IMR-90 (cell line): ENCODE measurements around the gene TEX36. TPM values are rescaled to one million over a fixed set of nuclear protein-coding genes. Genes with fewer than 3 reads are reported as not detected.
"Not testable (repeated sequence)": the region's sequence is repeated elsewhere in the genome, so short reads cannot be mapped to it uniquely, and the experiment has no call there.

Experiments used
- ATAC-seq: fragments of 200-7000 bp; cut with Tn5 transposase; 2 replicates; pipeline ENCODE4 v1.9.1; 2020; ENCODE audit warnings: low read depth, mild to moderate bottlenecking, moderate library complexity
- BruUV-seq: library from RNA; stranded (reverse); fragments of 400-500 nt; replicated peaks from 2 replicates; lab custom pipeline; 2021; lab: Mats Ljungman, UMichigan
- CTCF ChIA-PET: fragments of 300-600 bp; formaldehyde crosslinking; extraction: SDS; loops from one replicate; lab custom pipeline; 2021; ENCODE audit warnings: antibody characterized with exemption; lab: Yijun Ruan, JAX
- POLR2A ChIA-PET: fragments of 300-600 bp; sonication (Branson Sonifier 250); formaldehyde crosslinking; loops from one replicate; lab custom pipeline; 2022; ENCODE audit warnings: antibody characterized with exemption; ENCODE audit not compliant: unreplicated experiment; lab: Charles Lee
- DNase-seq: peaks from one replicate; pipeline ENCODE4 v3.0.0; 2013
- H2AFZ ChIP-seq: replicated peaks from 2 replicates; pipeline ENCODE3; 2013; ENCODE audit warnings: low read length, mild to moderate bottlenecking; ENCODE audit not compliant: poor library complexity
- H2AK5ac ChIP-seq: 2 replicates; pipeline ENCODE4 v1.6.1; 2013; ENCODE audit warnings: low read depth, low read length, inconsistent platforms
- H2AK9ac ChIP-seq: replicated peaks from 2 replicates; pipeline ENCODE3; 2013; ENCODE audit warnings: mild to moderate bottlenecking, low read depth, low read length, moderate library complexity; ENCODE audit not compliant: poor library complexity
- H2BK120ac ChIP-seq: 2 replicates; pipeline ENCODE4 v1.6.1; 2013; ENCODE audit warnings: low read depth, low read length, inconsistent platforms
- H2BK15ac ChIP-seq: 3 replicates; pipeline ENCODE4 v1.6.1; 2013; ENCODE audit warnings: low read depth, low read length, inconsistent platforms
- H2BK20ac ChIP-seq: 2 replicates; pipeline ENCODE4 v1.6.1; 2013; ENCODE audit warnings: low read depth, mild to moderate bottlenecking, inconsistent platforms, low read length, moderate library complexity
- H2BK5ac ChIP-seq: 2 replicates; pipeline ENCODE4 v1.6.1; 2013; ENCODE audit warnings: mild to moderate bottlenecking, low read depth, low read length, inconsistent platforms; ENCODE audit not compliant: poor library complexity, severe bottlenecking
- H3K14ac ChIP-seq: replicated peaks from 2 replicates; pipeline ENCODE4 v1.6.1; 2013; ENCODE audit warnings: low read depth, low read length, inconsistent platforms
- H3K18ac ChIP-seq: 2 replicates; pipeline ENCODE4 v1.6.1; 2013; ENCODE audit warnings: low read depth, low read length, control low read depth
- H3K23ac ChIP-seq: 2 replicates; pipeline ENCODE4 v1.6.1; 2013; ENCODE audit warnings: low read depth, low read length, inconsistent platforms
- H3K27ac ChIP-seq: 2 replicates; pipeline ENCODE4 v1.5.1; 2013; ENCODE audit warnings: mild to moderate bottlenecking, control low read depth, low read length; ENCODE audit not compliant: insufficient read depth
- H3K27me3 ChIP-seq: 2 replicates; pipeline ENCODE4 v1.6.1; 2013; ENCODE audit warnings: low read length; ENCODE audit not compliant: control insufficient read depth, insufficient read depth
- H3K36me3 ChIP-seq: 2 replicates; pipeline ENCODE4 v1.6.1; 2013; ENCODE audit warnings: low read length, mixed read lengths; ENCODE audit not compliant: control insufficient read depth, insufficient read depth
- H3K4ac ChIP-seq: 2 replicates; pipeline ENCODE4 v1.6.1; 2013; ENCODE audit warnings: low read depth, low read length, inconsistent platforms
- H3K4me1 ChIP-seq: 2 replicates; pipeline ENCODE4 v1.6.1; 2013; ENCODE audit warnings: low read length, mixed read lengths; ENCODE audit not compliant: control insufficient read depth, insufficient read depth
- H3K4me2 ChIP-seq: 2 replicates; pipeline ENCODE4 v1.6.1; 2013; ENCODE audit warnings: low read depth, mild to moderate bottlenecking, control low read depth, low read length, moderate library complexity
- H3K4me3 ChIP-seq: 2 replicates; pipeline ENCODE4 v1.5.1; 2013; ENCODE audit warnings: low read depth, mild to moderate bottlenecking, control low read depth, low read length, moderate library complexity; ENCODE audit not compliant: insufficient read depth
- H3K56ac ChIP-seq: 2 replicates; pipeline ENCODE4 v1.6.1; 2013; ENCODE audit warnings: low read length, inconsistent platforms; ENCODE audit not compliant: insufficient read depth; ENCODE audit errors: extremely low read depth
- H3K79me1 ChIP-seq, 2 experiments: 2 replicates each; pipeline ENCODE4 v1.6.1; 2013; ENCODE audit warnings: low read length in 2 of 2, inconsistent platforms in 1 of 2, low read depth in 1 of 2
- H3K9ac ChIP-seq: 2 replicates; pipeline ENCODE4 v1.6.1; 2013; ENCODE audit warnings: low read depth, low read length, control low read depth
- H3K9me1 ChIP-seq: 2 replicates; pipeline ENCODE4 v1.6.1; 2013; ENCODE audit warnings: low read length, inconsistent platforms; ENCODE audit not compliant: insufficient read depth
- H3K9me3 ChIP-seq: 2 replicates; pipeline ENCODE4 v1.6.1; 2013; ENCODE audit warnings: low read length; ENCODE audit not compliant: control insufficient read depth, insufficient read depth
- H4K20me1 ChIP-seq: 2 replicates; pipeline ENCODE4 v1.6.1; 2013; ENCODE audit warnings: low read length, inconsistent platforms; ENCODE audit not compliant: insufficient read depth
- H4K5ac ChIP-seq: 2 replicates; pipeline ENCODE4 v1.6.1; 2013; ENCODE audit warnings: mild to moderate bottlenecking, low read depth, low read length, control low read depth
- H4K8ac ChIP-seq, 2 experiments: 2 replicates each; pipeline ENCODE4 v1.6.1; 2013; ENCODE audit warnings: low read depth in 2 of 2, low read length in 2 of 2, control low read depth in 1 of 2, inconsistent platforms in 1 of 2
- H4K91ac ChIP-seq: 2 replicates; pipeline ENCODE4 v1.6.1; 2013; ENCODE audit warnings: low read depth, low read length, inconsistent platforms; ENCODE audit not compliant: insufficient read depth
- WGBS, 2 experiments: methylation state at CpG; one replicate each; pipeline versions ENCODE4 v1.1.5 to v1.1.7; 2013; ENCODE audit warnings: missing lambda C conversion rate in 2 of 2; ENCODE audit not compliant: insufficient read length in 1 of 2; ENCODE audit errors: extremely low coverage in 2 of 2; 5-methylcytosine and 5-hydroxymethylcytosine counted together
- dilution Hi-C: fragments of 300-500 bp; cut with HindIII; formaldehyde crosslinking; loops from one replicate; pipeline ENCODE4 v1.14.3; 2018; ENCODE audit warnings: low sequenced_read_pairs; ENCODE audit not compliant: unreplicated experiment
- in situ Hi-C: fragments of 300-500 bp; cut with MboI; formaldehyde crosslinking; loops from 3 replicates; pipeline ENCODE4 v1.14.3; 2019; ENCODE audit warnings: low sequenced_read_pairs, inconsistent platforms, mixed read lengths
- intact Hi-C: fragments of 100-400 bp; cut with micrococcal nuclease; formaldehyde crosslinking; loops from 2 replicates; pipeline ENCODE4 v1.10.0; 2022
- polyA plus RNA-seq, 3 experiments: library from polyadenylated mRNA; depleted of rRNA; stranded (reverse); fragments of >200 nt; gene quantifications; 2 replicates each; pipeline ENCODE4 v1.2.3, GENCODE V29; 2012; ENCODE audit warnings: low replicate concordance in 1 of 3
- total RNA-seq: library from RNA; depleted of rRNA; stranded (reverse); fragments of >200 nt; gene quantifications from 2 replicates; pipeline ENCODE4 v1.2.3, GENCODE V29; 2012

Gene TEX36
- total and polyA plus RNA-seq, 2 of the 4 experiments (the other 2 are of a cell fraction), result not detected

DNA sequence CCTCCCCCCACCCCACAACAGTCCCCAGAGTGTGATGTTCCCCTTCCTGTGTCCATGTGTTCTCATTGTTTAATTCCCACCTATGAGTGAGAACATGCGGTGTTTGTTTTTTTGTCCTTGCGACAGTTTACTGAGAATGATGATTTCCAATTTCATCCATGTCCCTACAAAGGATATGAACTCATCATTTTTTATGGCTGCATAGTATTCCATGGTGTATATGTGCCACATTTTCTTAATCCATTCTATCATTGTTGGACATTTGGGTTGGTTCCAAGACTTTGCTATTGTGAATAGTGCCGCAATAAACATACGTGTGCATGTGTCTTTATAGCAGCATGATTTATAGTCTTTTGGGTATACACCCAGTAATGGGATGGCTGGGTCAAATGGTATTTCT, 31.8 kb upstream of the TEX36 start:
- H2BK15ac ChIP-seq, H3K27ac ChIP-seq, H3K56ac ChIP-seq, H3K9me1 ChIP-seq, H3K9me3 ChIP-seq, H2BK5ac ChIP-seq, H3K27me3 ChIP-seq, CTCF ChIA-PET, H3K18ac ChIP-seq, H4K20me1 ChIP-seq, H2BK120ac ChIP-seq, H3K14ac ChIP-seq, BruUV-seq, H3K79me1 ChIP-seq, H4K91ac ChIP-seq, H2BK20ac ChIP-seq, H3K36me3 ChIP-seq, H3K4ac ChIP-seq, H4K8ac ChIP-seq, H4K5ac ChIP-seq, H3K4me1 ChIP-seq, dilution Hi-C loops, ATAC-seq, H3K4me3 ChIP-seq, DNase-seq, H2AFZ ChIP-seq, H3K4me2 ChIP-seq, H3K23ac ChIP-seq, POLR2A ChIA-PET, H2AK5ac ChIP-seq, in situ Hi-C loops, H3K9ac ChIP-seq, H2AK9ac ChIP-seq: not testable (repeated sequence)
- intact Hi-C loops, result loop anchor here (5.0 to 10.0 kb wide), 2 partner anchors 482 to 720 kb away; no protein-coding TSS in a partner anchor
- no CpG with 5 or more reads among the region's 4 CpGs for WGBS, 2 experiments
